ENCODE data around the gene TRIM40.
"Not testable (repeated sequence)": the region's sequence is repeated elsewhere in the genome, so short reads cannot be mapped to it uniquely, and the experiment has no call there.

TRIM40 gene

GRCh38 chr6:30130887-30131862 is 4.8 kb upstream of the TRIM40 start:
- no peaks in the 10 kb centered on the region for H3K36me3 ChIP-seq (ENCODE audit: control insufficient read depth, insufficient read depth, low read length)
- H3K4me3 ChIP-seq (ENCODE audit: insufficient read depth, low read depth, low read length, poor library complexity, severe bottlenecking): no peak overlapping the region
- no peak overlapping the region for H3K27ac ChIP-seq (ENCODE audit: insufficient read depth, low read length, poor library complexity, severe bottlenecking)
- peaks cover 13% of the 10 kb centered on the region for H3K27me3 ChIP-seq (replicated peaks; ENCODE audit: control insufficient read depth, insufficient read depth, low read length, poor library complexity, severe bottlenecking)
- H3K9me3 ChIP-seq (ENCODE audit: control insufficient read depth, low read length): no peaks in the 10 kb centered on the region
- peaks cover 6% of the 10 kb centered on the region for H3K4me1 ChIP-seq (ENCODE audit: control insufficient read depth, insufficient read depth, low read length, poor library complexity, severe bottlenecking)
- peak; percentile 38 to 61 (median 47) for DNase-seq

- H3K27me3 ChIP-seq (replicated peaks; ENCODE audit: control insufficient read depth, insufficient read depth, low read length, poor library complexity, severe bottlenecking): peaks cover 13% of the 10 kb centered on the region
- no peak for DNase-seq
Measured at GRCh38 chr6:30131947-30132497, 3.9 kb upstream of the TRIM40 start.

GRCh38 chr6:30135147-30135546 is 793 bp upstream of the TRIM40 start:
- Histone ChIP-seq H3K9me3 (ENCODE audit: control insufficient read depth, low read length) (no peaks in the 10 kb centered on the region), H3K27me3 (replicated peaks; ENCODE audit: control insufficient read depth, insufficient read depth, low read length, poor library complexity, severe bottlenecking) (peaks cover 4% of the 10 kb centered on the region), H3K27ac (ENCODE audit: insufficient read depth, low read length, poor library complexity, severe bottlenecking) (no peak overlapping the region), H3K36me3 (ENCODE audit: control insufficient read depth, insufficient read depth, low read length) (no peaks in the 10 kb centered on the region), H3K4me1 (ENCODE audit: control insufficient read depth, insufficient read depth, low read length, poor library complexity, severe bottlenecking) (peaks cover 6% of the 10 kb centered on the region), H3K4me3 (ENCODE audit: insufficient read depth, low read depth, low read length, poor library complexity, severe bottlenecking) (no peak overlapping the region)
- DNase-seq: no peak

More at GRCh38 chr6:30131947-30132497, 3.9 kb upstream of the TRIM40 start:
- no peaks in the 10 kb centered on the region for H3K36me3 ChIP-seq (ENCODE audit: control insufficient read depth, insufficient read depth, low read length)
- no peak overlapping the region for H3K4me3 ChIP-seq (ENCODE audit: insufficient read depth, low read depth, low read length, poor library complexity, severe bottlenecking)
- no peaks in the 10 kb centered on the region for H3K9me3 ChIP-seq (ENCODE audit: control insufficient read depth, low read length)
- peaks cover 6% of the 10 kb centered on the region for H3K4me1 ChIP-seq (ENCODE audit: control insufficient read depth, insufficient read depth, low read length, poor library complexity, severe bottlenecking)
- no peak overlapping the region for H3K27ac ChIP-seq (ENCODE audit: insufficient read depth, low read length, poor library complexity, severe bottlenecking)

GRCh38 chr6:30136570-30137286 is 788 bp downstream of the TRIM40 start:
- H3K4me3 ChIP-seq (ENCODE audit: insufficient read depth, low read depth, low read length, poor library complexity, severe bottlenecking): no peak overlapping the region
- H3K27ac ChIP-seq (ENCODE audit: insufficient read depth, low read length, poor library complexity, severe bottlenecking): no peak overlapping the region
- no peaks in the 10 kb centered on the region for H3K9me3 ChIP-seq (ENCODE audit: control insufficient read depth, low read length)
- DNase-seq: no peak
- no peaks in the 10 kb centered on the region for H3K4me1 ChIP-seq (ENCODE audit: control insufficient read depth, insufficient read depth, low read length, poor library complexity, severe bottlenecking)
- H3K27me3 ChIP-seq (replicated peaks; ENCODE audit: control insufficient read depth, insufficient read depth, low read length, poor library complexity, severe bottlenecking): peaks cover 4% of the 10 kb centered on the region
- no peaks in the 10 kb centered on the region for H3K36me3 ChIP-seq (ENCODE audit: control insufficient read depth, insufficient read depth, low read length)

GRCh38 chr6:30140240-30140639 is 4.3 kb downstream of the TRIM40 start:
- not testable (repeated sequence) for H3K27me3 ChIP-seq (replicated peaks; ENCODE audit: control insufficient read depth, insufficient read depth, low read length, poor library complexity, severe bottlenecking); H3K36me3 ChIP-seq (ENCODE audit: control insufficient read depth, insufficient read depth, low read length); H3K27ac ChIP-seq (ENCODE audit: insufficient read depth, low read length, poor library complexity, severe bottlenecking); DNase-seq; H3K4me1 ChIP-seq (ENCODE audit: control insufficient read depth, insufficient read depth, low read length, poor library complexity, severe bottlenecking); H3K9me3 ChIP-seq (ENCODE audit: control insufficient read depth, low read length); H3K4me3 ChIP-seq (ENCODE audit: insufficient read depth, low read depth, low read length, poor library complexity, severe bottlenecking)

- no peak for DNase-seq
- no peak overlapping the region for H3K27ac ChIP-seq (ENCODE audit: insufficient read depth, low read length, poor library complexity, severe bottlenecking)
- no peaks in the 10 kb centered on the region for H3K4me1 ChIP-seq (ENCODE audit: control insufficient read depth, insufficient read depth, low read length, poor library complexity, severe bottlenecking)
- no peaks in the 10 kb centered on the region for H3K9me3 ChIP-seq (ENCODE audit: control insufficient read depth, low read length)
- no peak overlapping the region for H3K4me3 ChIP-seq (ENCODE audit: insufficient read depth, low read depth, low read length, poor library complexity, severe bottlenecking)
- H3K27me3 ChIP-seq (replicated peaks; ENCODE audit: control insufficient read depth, insufficient read depth, low read length, poor library complexity, severe bottlenecking): peaks cover 3% of the 10 kb centered on the region
- no peaks in the 10 kb centered on the region for H3K36me3 ChIP-seq (ENCODE audit: control insufficient read depth, insufficient read depth, low read length)
Measured at GRCh38 chr6:30142665-30143064, 6.7 kb downstream of the TRIM40 start.

- Histone ChIP-seq H3K4me3 (ENCODE audit: insufficient read depth, low read depth, low read length, poor library complexity, severe bottlenecking) (no peak overlapping the region), H3K9me3 (ENCODE audit: control insufficient read depth, low read length) (no peaks in the 10 kb centered on the region), H3K27me3 (replicated peaks; ENCODE audit: control insufficient read depth, insufficient read depth, low read length, poor library complexity, severe bottlenecking) (peaks cover 3% of the 10 kb centered on the region), H3K4me1 (ENCODE audit: control insufficient read depth, insufficient read depth, low read length, poor library complexity, severe bottlenecking) (no peaks in the 10 kb centered on the region), H3K36me3 (ENCODE audit: control insufficient read depth, insufficient read depth, low read length) (no peaks in the 10 kb centered on the region), H3K27ac (ENCODE audit: insufficient read depth, low read length, poor library complexity, severe bottlenecking) (no peak overlapping the region)
- no peak for DNase-seq
Measured at GRCh38 chr6:30143780-30144179, 7.8 kb downstream of the TRIM40 start.

- Histone ChIP-seq H3K9me3 (ENCODE audit: control insufficient read depth, low read length) (no peaks in the 10 kb centered on the region), H3K4me3 (ENCODE audit: insufficient read depth, low read depth, low read length, poor library complexity, severe bottlenecking) (no peak overlapping the region), H3K4me1 (ENCODE audit: control insufficient read depth, insufficient read depth, low read length, poor library complexity, severe bottlenecking) (no peaks in the 10 kb centered on the region), H3K27ac (ENCODE audit: insufficient read depth, low read length, poor library complexity, severe bottlenecking) (no peak overlapping the region), H3K36me3 (ENCODE audit: control insufficient read depth, insufficient read depth, low read length) (no peaks in the 10 kb centered on the region), H3K27me3 (replicated peaks; ENCODE audit: control insufficient read depth, insufficient read depth, low read length, poor library complexity, severe bottlenecking) (peaks cover 3% of the 10 kb centered on the region)
- no peak for DNase-seq
Measured at GRCh38 chr6:30144811-30145210, 8.9 kb downstream of the TRIM40 start.

- Histone ChIP-seq H3K4me1 (ENCODE audit: control insufficient read depth, insufficient read depth, low read length, poor library complexity, severe bottlenecking) (no peaks in the 10 kb centered on the region), H3K27me3 (replicated peaks; ENCODE audit: control insufficient read depth, insufficient read depth, low read length, poor library complexity, severe bottlenecking) (peaks cover 3% of the 10 kb centered on the region)
- no peak for DNase-seq
Measured at GRCh38 chr6:30145818-30146217, 9.9 kb downstream of the TRIM40 start.

GRCh38 chr6:30147096-30147495 is 11.2 kb downstream of the TRIM40 start:
- no peaks in the 10 kb centered on the region for H3K4me1 ChIP-seq (ENCODE audit: control insufficient read depth, insufficient read depth, low read length, poor library complexity, severe bottlenecking)
- peaks cover 3% of the 10 kb centered on the region for H3K27me3 ChIP-seq (replicated peaks; ENCODE audit: control insufficient read depth, insufficient read depth, low read length, poor library complexity, severe bottlenecking)
- no peak overlapping the region for H3K4me3 ChIP-seq (ENCODE audit: insufficient read depth, low read depth, low read length, poor library complexity, severe bottlenecking)
- DNase-seq: no peak
- no peak overlapping the region for H3K27ac ChIP-seq (ENCODE audit: insufficient read depth, low read length, poor library complexity, severe bottlenecking)
- no peaks in the 10 kb centered on the region for H3K9me3 ChIP-seq (ENCODE audit: control insufficient read depth, low read length)
- no peaks in the 10 kb centered on the region for H3K36me3 ChIP-seq (ENCODE audit: control insufficient read depth, insufficient read depth, low read length)

More at GRCh38 chr6:30145818-30146217, 9.9 kb downstream of the TRIM40 start:
- no peaks in the 10 kb centered on the region for H3K9me3 ChIP-seq (ENCODE audit: control insufficient read depth, low read length)
- H3K4me3 ChIP-seq (ENCODE audit: insufficient read depth, low read depth, low read length, poor library complexity, severe bottlenecking): no peak overlapping the region
- no peak overlapping the region for H3K27ac ChIP-seq (ENCODE audit: insufficient read depth, low read length, poor library complexity, severe bottlenecking)
- H3K36me3 ChIP-seq (ENCODE audit: control insufficient read depth, insufficient read depth, low read length): no peaks in the 10 kb centered on the region
